ENCODE measurements around the gene KRT84.

Gene KRT84

GRCh38 chr12:52385226-52385702, at the start of gene KRT84:
Gene KRT84, minus strand, starts transcription at chr12:52385652. Its CDS starts 67 bp downstream, at chr12:52385585.
- DNase-seq (ENCODE audit: low spot score) = no peak

DNA sequence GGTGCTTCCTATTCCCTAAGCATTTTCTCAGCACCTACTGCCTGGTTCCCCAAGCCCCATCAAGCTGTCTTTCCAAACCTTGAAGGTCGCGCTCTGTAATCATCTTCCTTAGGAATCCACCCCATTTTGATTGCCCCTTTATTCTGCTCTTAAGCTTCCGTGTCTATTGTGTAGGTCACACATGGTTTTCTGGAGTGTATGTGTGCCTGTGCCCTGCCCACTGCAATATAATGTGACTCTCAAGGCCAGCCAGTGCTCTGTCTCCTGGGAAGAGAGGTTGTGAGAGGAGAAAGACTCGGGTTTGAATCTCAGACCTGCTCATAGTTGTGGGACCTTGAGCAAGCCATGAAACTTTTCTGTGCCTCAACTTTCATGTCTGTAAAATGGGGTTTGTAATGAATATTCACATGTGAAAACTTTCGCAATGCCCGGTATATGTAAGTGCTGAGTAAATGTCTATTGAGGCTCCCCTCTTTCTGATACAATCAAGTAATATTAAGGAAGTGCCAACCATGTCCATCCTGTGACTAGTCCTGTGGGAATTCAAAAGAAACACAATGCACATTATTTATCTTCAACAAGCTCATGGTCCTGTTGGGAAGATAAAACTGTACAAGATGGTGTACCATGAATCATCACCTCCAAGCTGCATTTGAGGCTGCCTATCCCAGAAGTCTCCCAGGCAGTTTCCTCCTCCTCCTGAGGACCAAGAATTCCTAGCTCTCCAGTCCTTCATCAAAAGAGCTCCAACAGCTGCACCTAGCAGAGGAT, 49.5 kb upstream of the KRT84 start:
- DNase-seq (ENCODE audit: low spot score) = no peak

DNA sequence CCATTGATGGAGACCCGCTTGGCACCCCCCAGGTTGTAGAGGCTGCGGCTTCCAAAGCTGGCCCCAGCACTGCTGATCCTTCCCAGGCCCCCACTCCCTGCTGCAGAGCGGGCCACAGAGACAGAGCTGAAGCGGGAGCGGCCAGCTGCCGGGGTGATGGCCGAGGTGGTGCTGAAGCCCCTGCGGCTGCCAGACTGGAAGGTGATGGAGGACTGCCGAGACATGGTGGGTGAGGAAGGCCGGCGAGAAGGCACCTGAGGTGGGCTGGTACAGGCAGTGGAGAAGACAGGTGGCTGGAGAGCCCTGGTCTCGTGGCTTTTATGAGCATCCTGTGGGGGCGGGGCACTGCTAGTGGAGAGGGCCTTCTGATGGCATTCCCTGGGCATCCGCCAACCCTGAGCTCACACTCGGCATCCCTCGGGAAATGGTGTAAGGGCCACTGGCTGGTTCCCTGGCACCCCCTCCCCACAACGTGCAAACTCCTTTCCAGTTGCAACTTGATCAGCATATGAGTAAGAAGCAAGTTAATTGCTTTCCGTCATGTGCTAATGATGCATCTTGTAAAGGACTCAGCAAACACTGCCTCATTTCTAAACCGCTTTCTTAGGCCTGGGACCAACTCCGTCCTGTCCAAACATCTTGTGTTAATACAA, 48.8 kb upstream of the KRT84 start, which contains the start of gene KRT75:
KRT75 (minus strand) TSS at position 291 of the 653 bp plus-strand sequence; CDS start at position 224, 67 bp downstream.
- DNase-seq (ENCODE audit: low spot score) = no peak

- no peak for DNase-seq (ENCODE audit: low spot score)
Measured at GRCh38 chr12:52433501-52434080, 48.1 kb upstream of the KRT84 start.

DNA sequence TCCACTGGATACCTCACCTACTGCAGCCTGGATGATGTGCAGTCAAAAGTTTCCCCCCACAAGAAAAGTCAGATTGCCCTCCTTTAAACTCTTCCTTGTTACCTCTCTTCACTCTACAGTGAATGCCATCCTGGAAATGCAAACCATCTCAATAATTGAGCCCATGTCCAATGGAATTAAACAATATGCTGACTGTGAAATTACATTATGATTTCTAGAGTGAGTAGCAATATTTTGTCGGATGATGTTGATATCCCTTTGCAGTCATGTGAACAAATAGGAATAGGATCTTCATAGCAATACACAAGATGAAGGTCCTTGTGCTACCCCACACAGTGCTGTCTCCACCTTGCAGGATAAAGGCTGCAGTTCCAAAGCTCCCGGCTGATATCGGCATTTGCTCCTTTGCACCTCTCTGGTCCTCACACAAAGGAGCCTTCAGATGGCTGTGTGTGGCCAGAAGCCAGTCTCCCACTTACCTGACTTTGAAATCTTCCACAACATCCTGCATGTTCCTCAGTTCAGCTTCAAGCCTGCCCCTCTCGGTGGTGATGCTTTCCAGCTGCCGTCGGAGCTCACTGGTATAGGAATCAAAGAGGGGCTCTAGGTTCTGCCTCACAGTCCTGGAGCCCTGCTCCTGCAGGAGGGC, 47.2 kb upstream of the KRT84 start:
- DNase-seq (ENCODE audit: low spot score) = no peak

DNA sequence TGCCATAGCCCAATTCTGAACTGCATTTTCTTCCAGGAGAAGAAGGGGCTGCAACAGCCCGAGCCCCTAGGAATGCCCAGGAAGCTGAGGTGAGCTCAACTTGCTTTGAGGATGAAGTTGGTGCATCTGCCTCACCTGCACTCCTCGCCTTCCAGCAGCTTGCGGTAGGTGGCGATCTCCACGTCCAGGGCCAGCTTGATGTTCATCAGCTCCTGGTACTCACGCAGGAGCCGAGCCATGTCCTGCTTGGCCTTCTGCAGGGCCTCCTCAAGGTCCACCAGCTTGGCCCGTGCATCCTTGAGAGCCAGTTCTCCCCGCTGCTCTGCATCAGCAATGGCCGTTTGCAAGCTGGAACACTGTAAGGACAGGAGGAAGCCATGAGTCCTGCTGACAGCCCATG, 42.7 kb upstream of the KRT84 start:
- DNase-seq (ENCODE audit: low spot score) = no peak

- DNase-seq (ENCODE audit: low spot score) = no peak
Measured at GRCh38 chr12:52427083-52427482, 41.6 kb upstream of the KRT84 start.

DNA sequence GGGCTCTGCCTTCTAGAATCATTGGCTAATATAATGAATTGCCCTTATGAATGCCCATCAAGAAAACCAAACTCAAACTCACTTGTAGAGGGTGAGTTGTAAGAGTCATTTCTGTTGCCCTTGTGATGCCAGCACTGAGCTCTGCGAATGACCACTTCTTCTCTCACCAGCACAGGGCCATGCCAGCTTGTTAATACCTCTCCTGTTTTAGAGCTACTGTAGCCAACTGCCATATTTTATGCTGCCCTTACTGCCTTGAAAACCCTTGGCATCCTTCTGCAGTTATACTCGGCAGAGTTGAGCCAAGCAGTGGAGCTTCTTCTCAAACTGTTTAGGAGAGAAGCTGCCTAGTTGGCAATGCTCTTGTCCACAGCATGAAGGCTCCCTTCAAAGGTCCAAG, 40.6 kb upstream of the KRT84 start:
- DNase-seq (ENCODE audit: low spot score) = no peak

DNA sequence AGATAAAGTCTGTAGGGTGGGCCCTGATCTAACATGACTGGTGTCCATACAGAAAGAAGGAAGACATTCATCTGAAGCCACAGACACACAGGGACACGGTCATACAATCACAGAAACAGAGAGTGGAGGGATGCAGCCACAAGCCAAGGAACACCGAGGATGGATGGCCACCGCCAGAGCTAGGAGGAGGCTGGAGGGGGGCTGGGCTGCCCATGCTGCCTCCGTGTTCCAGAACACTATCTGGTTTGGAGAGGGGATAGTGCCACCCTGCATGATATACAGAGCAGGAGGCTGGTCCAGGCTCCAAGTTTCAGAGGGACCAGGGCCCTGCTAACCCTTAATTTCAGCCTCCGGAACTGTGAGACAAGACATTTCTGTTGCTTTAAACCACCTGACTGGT, 40.0 kb upstream of the KRT84 start:
- no peak for DNase-seq (ENCODE audit: low spot score)

- DNase-seq (ENCODE audit: low spot score) = no peak
Measured at GRCh38 chr12:52423661-52424500, 38.4 kb upstream of the KRT84 start.

DNA sequence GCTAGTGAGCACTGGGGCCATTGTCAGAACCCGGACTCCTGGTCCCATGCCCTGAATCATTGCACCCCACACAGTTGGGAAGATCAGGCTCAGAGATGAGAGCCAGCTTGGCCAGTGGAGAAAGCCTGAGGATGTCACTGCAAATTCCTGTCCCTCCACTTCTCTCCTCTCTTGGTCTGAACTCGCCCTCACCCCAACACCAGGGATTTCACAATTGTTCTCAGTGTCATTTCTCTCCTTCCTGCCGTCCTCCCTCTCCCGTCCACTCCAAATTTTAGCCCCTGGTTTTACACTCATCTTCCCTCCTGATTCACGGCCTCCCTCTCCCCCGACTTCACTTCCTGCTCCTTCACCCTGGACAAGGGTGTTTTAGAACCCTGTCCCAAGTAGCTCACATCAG, 37.6 kb upstream of the KRT84 start:
- DNase-seq (ENCODE audit: low spot score) = no peak

DNA sequence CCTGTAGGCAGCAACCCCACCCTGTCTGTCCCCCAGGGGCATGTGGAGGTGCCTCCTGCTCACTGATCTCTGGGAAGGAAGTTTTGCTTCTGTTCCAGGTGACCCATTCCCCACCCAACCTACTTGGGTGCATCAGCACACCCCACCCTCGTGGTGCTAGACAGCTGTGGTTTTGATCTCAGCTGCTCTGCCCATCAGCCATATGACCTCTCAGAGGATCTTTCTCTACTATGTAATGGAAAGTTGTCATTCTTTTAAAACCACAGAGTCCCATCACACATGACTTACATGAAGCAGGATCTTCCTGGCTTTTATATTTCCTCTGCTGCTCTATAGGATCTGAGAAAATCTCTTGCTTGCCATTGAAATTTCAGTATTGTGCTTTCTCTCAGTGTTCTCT, 34.2 kb upstream of the KRT84 start:
- no peak for DNase-seq (ENCODE audit: low spot score)

- no peak for DNase-seq (ENCODE audit: low spot score)
Measured at GRCh38 chr12:52418576-52419110, 33.2 kb upstream of the KRT84 start.

DNA sequence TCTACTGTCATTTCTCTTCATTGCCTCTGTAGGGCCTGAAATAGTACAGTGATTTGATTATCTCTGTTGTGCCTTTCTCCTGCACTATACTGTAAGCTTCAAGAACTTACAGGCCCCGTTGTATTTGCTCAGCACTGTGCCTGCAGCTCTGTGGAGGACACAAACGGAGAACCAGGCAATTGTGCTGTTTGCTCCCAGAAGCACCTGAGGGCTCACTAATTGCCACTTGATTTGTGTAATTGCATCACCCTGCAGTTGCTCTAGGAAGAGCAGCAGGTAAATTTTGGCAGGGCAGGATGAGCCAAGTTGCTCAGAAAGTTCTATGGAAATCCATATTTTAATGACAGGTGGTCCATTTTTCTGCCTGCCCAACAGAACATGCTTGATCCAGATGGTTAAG, 32.3 kb upstream of the KRT84 start:
- DNase-seq (ENCODE audit: low spot score) = no peak

DNA sequence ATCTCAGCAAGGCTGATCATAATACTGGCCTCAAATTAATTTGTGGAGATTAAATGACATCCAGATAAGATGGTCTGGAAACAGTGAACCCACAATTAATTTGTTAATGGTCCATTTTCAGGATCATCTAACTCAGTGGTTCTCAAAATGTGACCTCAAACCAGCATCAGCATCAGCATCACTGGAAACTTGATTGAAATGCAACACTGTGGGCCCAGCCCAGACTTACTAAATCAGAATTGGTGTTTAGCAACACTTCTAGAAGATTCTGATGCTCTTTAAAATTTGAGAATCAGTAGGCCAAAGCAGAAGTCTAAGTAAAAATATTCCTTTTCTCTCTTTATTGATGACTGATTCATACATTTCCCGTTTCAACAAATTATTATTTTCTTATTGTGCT, 31.3 kb upstream of the KRT84 start:
- DNase-seq (ENCODE audit: low spot score) = no peak

DNA sequence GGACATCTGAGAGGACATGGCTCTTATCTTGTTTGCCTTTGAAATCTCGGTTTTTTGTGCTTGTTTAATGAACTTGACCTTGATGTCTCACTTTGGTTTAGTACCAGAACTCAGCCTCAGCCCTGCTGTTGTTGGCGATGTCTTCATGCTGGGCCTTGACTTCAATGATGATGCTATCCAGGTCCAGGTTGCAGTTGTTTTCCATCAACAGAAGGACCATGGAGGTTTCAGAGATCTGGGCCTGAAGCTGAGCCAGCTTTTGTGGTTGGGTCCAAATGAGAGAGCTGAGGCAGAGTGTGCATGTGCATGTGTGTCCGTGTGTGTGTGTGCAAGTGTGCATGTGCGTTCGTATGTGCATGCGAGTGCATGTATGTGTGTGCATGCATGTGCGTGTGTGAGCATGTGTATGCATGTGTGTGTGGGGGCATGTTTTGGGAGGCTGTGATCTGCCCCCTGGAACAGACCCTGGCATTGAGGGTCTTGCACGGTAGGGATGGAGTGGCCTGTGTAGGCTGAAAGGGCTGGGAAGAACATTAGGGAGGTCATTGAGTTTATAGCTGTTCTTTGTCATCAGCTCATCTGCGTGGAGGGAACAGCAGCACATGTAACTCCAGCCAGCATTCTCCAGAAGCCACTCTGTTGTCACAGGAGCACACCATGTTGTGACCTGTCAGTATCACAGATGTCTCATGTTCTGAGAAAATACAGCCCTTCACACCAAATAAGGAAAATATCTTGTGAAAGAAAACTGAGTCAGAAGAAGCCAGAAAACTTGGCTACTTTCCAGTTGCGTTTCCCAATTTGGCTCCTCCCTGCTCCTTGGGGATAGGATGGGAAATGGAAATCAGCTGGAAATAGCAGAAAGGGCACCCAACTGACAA, 30.7 kb upstream of the KRT84 start:
- no peak for DNase-seq (ENCODE audit: low spot score)

- no peak for DNase-seq (ENCODE audit: low spot score)
Measured at GRCh38 chr12:52414936-52415335, 29.5 kb upstream of the KRT84 start.

- DNase-seq (ENCODE audit: low spot score) = no peak
Measured at GRCh38 chr12:52413782-52414345, 28.4 kb upstream of the KRT84 start.

GRCh38 chr12:52413202-52413601, 27.8 kb upstream of the KRT84 start:
- no peak for DNase-seq (ENCODE audit: low spot score)

- DNase-seq (ENCODE audit: low spot score) = no peak
Measured at GRCh38 chr12:52411815-52412214, 26.4 kb upstream of the KRT84 start.

Measured in kidney capillary endothelial cell (primary cell).